Activated naive CD4-positive, alpha-beta T cell treated with anti-CD3 and anti-CD28 coated beads for 36 hours (primary cell): Measurements from ENCODE around the gene MATN1. TPM values are rescaled to one million over a fixed set of nuclear protein-coding genes. Genes with fewer than 3 reads are reported as not detected.
A peak's percentile ranks its signal among the peaks of the same experiment; 100 is the strongest.

Experiments used
- CTCF ChIA-PET: fragments of 350-600 bp; sonication (Branson Sonifier 250); formaldehyde crosslinking; loops from one replicate; lab custom pipeline; 2021; ENCODE audit warnings: antibody characterized with exemption; lab: Charles Lee
- DNase-seq: peaks from one replicate; pipeline ENCODE4 v3.0.0-alpha.2; 2020
- H3K27ac Mint-ChIP-seq: one replicate; pipeline ENCODE4 v1.8.0; 2021; ENCODE audit warnings: mild to moderate bottlenecking, mixed read lengths
- H3K27me3 Mint-ChIP-seq: one replicate; pipeline ENCODE4 v1.8.0; 2021; ENCODE audit warnings: low read depth, mixed read lengths
- H3K36me3 Mint-ChIP-seq: one replicate; pipeline ENCODE4 v1.8.0; 2021; ENCODE audit warnings: low read depth, mixed read lengths
- H3K4me1 Mint-ChIP-seq: one replicate; pipeline ENCODE4 v1.8.0; 2021; ENCODE audit warnings: low read depth, mixed read lengths
- H3K4me3 Mint-ChIP-seq: one replicate; pipeline ENCODE4 v1.8.0; 2021; ENCODE audit warnings: mild to moderate bottlenecking, moderate library complexity, mixed read lengths
- H3K9me3 Mint-ChIP-seq: one replicate; pipeline ENCODE4 v1.8.0; 2021; ENCODE audit warnings: mixed read lengths
- intact Hi-C: fragments of 100-400 bp; cut with micrococcal nuclease; formaldehyde crosslinking; loops from one replicate; pipeline ENCODE4 v1.15.1; 2023
- total RNA-seq, 2 experiments: library from RNA; stranded (reverse); gene quantifications; one replicate each; pipeline ENCODE4 v1.2.3, GENCODE V29; 2021

Gene MATN1
- total RNA-seq, 2 experiments from 2014 or later: 0.36 to 0.37 TPM

DNA sequence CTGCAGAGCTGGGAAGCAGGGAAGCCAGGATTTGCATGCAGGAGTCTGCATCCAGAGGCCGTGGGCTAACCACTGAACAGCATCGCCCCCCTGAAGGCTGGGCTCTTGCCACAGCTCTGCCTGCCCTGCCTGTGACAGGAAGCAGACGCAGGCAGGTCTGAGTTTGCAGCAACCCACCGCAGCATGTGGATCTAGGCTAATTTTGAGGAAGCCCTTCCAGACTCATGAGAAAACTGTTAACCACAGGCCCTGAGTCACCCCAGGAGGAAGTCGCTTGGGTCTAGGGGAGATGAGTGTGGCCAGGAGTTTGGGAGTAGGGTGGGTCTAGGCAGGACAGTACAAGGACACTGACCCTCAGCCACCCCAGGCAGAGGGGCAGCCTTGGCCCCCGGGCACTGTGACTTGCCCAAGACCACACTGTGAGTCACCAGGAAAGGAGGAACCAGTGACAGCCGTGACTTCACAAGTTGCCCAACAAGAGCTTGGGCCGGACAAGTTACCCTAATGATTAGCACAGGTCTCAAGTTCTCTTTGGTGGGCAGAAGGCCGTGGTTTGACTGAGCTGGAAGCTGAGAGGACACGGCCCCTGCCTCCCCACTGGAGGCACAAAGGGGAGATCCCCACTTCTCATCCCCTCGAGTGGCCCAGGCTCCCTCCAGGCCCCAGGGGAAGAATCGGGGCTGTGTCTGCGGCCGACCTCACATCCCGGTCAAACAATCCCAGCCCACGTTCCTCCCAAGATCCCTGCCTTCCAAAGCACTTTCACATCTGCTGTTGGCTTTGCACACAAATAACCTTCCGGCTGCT is 33.4 kb upstream of the MATN1 start:
- Mint-ChIP-seq H3K4me1 (peaks cover 76% of the 10 kb centered on the region), H3K4me3 (peak overlapping the region; percentile 98)

DNA sequence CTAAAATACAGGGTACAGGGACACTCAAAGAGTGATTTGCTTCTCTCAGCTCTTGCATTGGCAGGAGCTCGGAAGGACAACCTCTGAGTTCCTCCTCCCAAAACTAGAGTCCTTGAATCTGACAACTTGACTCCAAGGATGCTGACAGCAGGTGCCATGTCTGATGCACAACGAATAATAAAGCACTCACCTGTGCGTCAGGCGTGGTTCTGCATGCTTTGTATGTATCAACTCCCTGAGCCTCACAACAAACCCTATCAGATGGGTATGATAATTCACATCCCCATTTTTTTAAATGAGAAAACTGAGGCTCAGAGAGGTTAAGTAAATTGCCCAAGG is 32.8 kb upstream of the MATN1 start:
- intact Hi-C loops: loop anchor here (1.0 to 5.0 kb wide), 4 partner anchors 23 to 1176 kb away; partner anchors contain the start of gene PUM1
- peak overlapping the region; percentile 100 for H3K27ac Mint-ChIP-seq
- no peaks in the 10 kb centered on the region for H3K27me3 Mint-ChIP-seq
- no peaks in the 10 kb centered on the region for H3K9me3 Mint-ChIP-seq
- DNase-seq: peak; percentile 40
- peak overlapping the region; percentile 98 for H3K4me3 Mint-ChIP-seq
- CTCF ChIA-PET: interaction anchor here (0.9 to 4.0 kb wide), 5 partner anchors 8 to 37 kb away, joined by 7 to 24 read pairs (median 16); no protein-coding TSS in a partner anchor
- H3K36me3 Mint-ChIP-seq: peaks cover 28% of the 10 kb centered on the region
- H3K4me1 Mint-ChIP-seq: peaks cover 76% of the 10 kb centered on the region

More for the DNA sequence above, 33.4 kb upstream of the MATN1 start:
- Mint-ChIP-seq H3K9me3 (no peaks in the 10 kb centered on the region), H3K27ac (peak overlapping the region; percentile 100), H3K27me3 (no peaks in the 10 kb centered on the region), H3K36me3 (peaks cover 26% of the 10 kb centered on the region)
- peak; percentile 91 for DNase-seq
- intact Hi-C loops: loop anchor here (1.0 to 5.0 kb wide), 4 partner anchors 23 to 1176 kb away; partner anchors contain the start of gene PUM1
- CTCF ChIA-PET: interaction anchor here (0.9 to 4.0 kb wide), 7 partner anchors 9 to 37 kb away, joined by 7 to 24 read pairs (median 15); no protein-coding TSS in a partner anchor

DNA sequence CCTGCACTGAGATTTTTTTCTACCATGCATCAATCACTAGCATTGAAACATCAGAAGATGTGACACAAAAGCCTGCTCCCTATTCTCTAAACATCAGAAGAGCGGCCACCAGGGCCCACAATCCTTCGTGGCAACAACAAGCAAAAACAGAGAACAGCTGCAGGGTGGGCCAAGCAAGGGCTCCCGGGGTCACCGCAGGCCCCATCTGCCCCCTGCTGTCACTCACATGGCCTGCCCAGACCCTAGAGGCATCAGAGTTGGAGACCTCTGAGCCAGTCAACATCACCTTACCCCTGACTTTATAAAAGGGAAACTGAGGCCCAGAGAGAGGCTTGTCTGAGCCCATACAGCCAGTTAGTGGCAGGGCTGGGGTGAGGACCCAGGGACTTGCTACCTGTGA is 32.4 kb upstream of the MATN1 start:
- DNase-seq: no peak
- Mint-ChIP-seq H3K27me3 (no peaks in the 10 kb centered on the region), H3K4me3 (peak overlapping the region; percentile 98), H3K36me3 (peaks cover 29% of the 10 kb centered on the region), H3K9me3 (no peaks in the 10 kb centered on the region), H3K4me1 (peaks cover 76% of the 10 kb centered on the region), H3K27ac (peak overlapping the region; percentile 100)
- CTCF ChIA-PET: interaction anchor here (0.9 to 4.0 kb wide), 3 partner anchors 11 to 36 kb away, joined by 7 to 19 read pairs (median 9); no protein-coding TSS in a partner anchor
- intact Hi-C loops: loop anchor here (1.0 to 5.0 kb wide), 4 partner anchors 24 to 1177 kb away; partner anchors contain the start of gene PUM1

DNA sequence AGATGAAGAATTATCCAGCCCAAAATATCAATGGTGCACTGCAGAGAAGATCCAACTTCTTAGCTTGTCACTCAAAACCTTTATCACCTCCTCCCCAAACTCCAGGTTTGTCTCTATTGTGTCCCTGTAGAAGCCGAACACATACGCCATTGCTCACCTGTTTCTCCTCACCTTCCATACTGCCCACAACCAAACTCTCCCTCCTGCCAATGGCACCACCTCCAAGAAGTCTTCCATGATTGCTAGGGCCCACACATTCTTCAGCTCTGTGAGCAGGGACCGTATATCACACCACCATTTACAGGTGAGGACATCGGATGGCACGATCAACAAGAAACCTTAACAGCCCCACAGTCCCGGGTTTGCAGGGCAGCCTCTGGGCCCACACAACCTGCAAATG is 31.9 kb upstream of the MATN1 start:
- no peaks in the 10 kb centered on the region for H3K9me3 Mint-ChIP-seq
- CTCF ChIA-PET: interaction anchor here (1.1 to 4.0 kb wide), 5 partner anchors 8 to 173 kb away, joined by 3 to 19 read pairs (median 8); no protein-coding TSS in a partner anchor
- intact Hi-C loops: loop anchor here (5.0 kb wide), 2 partner anchors 312 to 1177 kb away; partner anchors contain the start of gene PUM1
- H3K27me3 Mint-ChIP-seq: no peaks in the 10 kb centered on the region
- DNase-seq: no peak
- peak overlapping the region; percentile 98 for H3K4me3 Mint-ChIP-seq
- H3K36me3 Mint-ChIP-seq: peaks cover 29% of the 10 kb centered on the region
- peak overlapping the region; percentile 100 for H3K27ac Mint-ChIP-seq
- peaks cover 76% of the 10 kb centered on the region for H3K4me1 Mint-ChIP-seq

DNA sequence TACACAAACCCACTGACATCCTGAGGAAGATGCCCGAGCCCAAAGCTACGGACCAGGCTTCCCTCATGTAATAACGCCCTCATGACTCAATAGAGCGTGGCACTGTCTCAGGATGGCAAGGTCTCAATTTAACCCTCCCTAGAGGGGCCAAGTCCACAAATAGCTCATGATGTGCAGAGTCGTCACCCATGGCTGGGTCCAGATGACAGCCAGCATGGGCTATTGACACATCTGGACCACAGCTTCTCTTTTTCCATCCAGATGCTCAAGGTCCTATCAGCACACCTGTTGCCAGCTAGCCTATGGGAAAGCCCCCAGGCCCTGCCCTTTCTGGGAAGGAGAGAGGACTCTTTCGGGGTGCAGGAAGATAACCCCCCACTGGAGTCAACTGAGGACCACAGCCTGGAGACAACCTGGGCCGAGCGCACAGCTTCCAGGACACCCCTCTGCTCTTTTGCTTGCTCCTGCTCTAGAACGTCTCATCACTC is 31.3 kb upstream of the MATN1 start:
- peak; percentile 67 for DNase-seq
- H3K36me3 Mint-ChIP-seq: peaks cover 30% of the 10 kb centered on the region
- H3K9me3 Mint-ChIP-seq: no peaks in the 10 kb centered on the region
- intact Hi-C loops: loop anchor here (1.0 to 5.0 kb wide), 4 partner anchors 11 to 1178 kb away; partner anchors contain the start of gene PUM1
- peak overlapping the region; percentile 98 for H3K4me3 Mint-ChIP-seq
- no peaks in the 10 kb centered on the region for H3K27me3 Mint-ChIP-seq
- CTCF ChIA-PET: interaction anchor here (1.0 to 4.0 kb wide), 7 partner anchors 9 to 174 kb away, joined by 3 to 19 read pairs (median 8); no protein-coding TSS in a partner anchor
- peaks cover 76% of the 10 kb centered on the region for H3K4me1 Mint-ChIP-seq
- peak overlapping the region; percentile 100 for H3K27ac Mint-ChIP-seq

DNA sequence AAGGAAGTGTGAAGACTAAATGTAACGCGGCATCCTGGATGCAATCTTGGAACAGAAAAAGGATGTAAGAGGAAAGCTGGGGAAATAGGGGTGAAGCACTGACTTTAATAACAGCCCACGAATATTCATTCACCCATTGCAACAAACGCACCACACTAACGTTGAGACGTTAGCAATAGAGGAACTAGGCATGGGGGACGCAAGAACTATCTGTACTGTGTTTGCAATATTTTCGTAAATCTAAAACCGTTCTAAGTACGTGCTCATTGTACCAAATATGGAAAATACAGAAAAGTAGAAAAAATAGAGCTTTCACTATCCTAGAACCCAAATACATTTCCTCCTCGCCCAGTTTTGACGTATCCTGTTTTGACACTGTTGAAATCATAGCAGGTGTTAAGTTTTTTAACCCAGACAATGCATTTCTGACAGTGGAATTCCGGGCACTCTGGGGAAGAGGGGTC is 30.3 kb upstream of the MATN1 start:
- Mint-ChIP-seq H3K36me3 (peaks cover 40% of the 10 kb centered on the region), H3K4me3 (peak overlapping the region; percentile 98), H3K9me3 (no peaks in the 10 kb centered on the region), H3K4me1 (peaks cover 76% of the 10 kb centered on the region), H3K27me3 (no peaks in the 10 kb centered on the region), H3K27ac (peak overlapping the region; percentile 100)
- CTCF ChIA-PET: interaction anchor here (1.2 to 4.0 kb wide), 3 partner anchors 15 to 175 kb away, joined by 4 to 19 read pairs (median 8); no protein-coding TSS in a partner anchor
- intact Hi-C loops: loop anchor here (1.0 to 5.0 kb wide), 2 partner anchors 10 to 259 kb away; no protein-coding TSS in a partner anchor
- DNase-seq: no peak

DNA sequence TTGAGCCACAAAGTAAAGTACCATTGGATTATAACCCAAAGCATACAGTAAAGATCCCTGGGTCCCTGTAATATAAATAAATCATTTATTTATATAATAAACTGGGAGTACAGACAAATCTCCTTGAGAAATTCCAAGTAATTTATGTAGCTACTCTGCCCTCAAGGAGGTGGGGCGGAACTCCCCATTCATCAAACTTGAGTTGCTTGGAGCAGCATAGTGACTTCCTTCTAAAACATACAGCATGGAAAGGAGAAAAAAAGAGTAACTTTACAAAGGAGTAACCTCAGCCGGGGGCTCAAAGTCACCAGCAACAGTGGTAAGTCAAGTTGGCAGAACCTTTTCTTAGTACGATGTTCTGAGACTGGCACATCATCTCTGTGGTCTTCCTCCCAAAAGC is 29.7 kb upstream of the MATN1 start:
- no peaks in the 10 kb centered on the region for H3K9me3 Mint-ChIP-seq
- H3K27me3 Mint-ChIP-seq: no peaks in the 10 kb centered on the region
- intact Hi-C loops: loop anchor here (5.0 kb wide), 1 partner anchor 259 kb away; no protein-coding TSS in a partner anchor
- CTCF ChIA-PET: interaction anchor here (1.2 to 4.0 kb wide), 5 partner anchors 9 to 176 kb away, joined by 6 to 19 read pairs (median 6); no protein-coding TSS in a partner anchor
- H3K4me1 Mint-ChIP-seq: peaks cover 76% of the 10 kb centered on the region
- peak overlapping the region; percentile 100 for H3K27ac Mint-ChIP-seq
- DNase-seq: no peak
- peak overlapping the region; percentile 98 for H3K4me3 Mint-ChIP-seq
- peaks cover 46% of the 10 kb centered on the region for H3K36me3 Mint-ChIP-seq

DNA sequence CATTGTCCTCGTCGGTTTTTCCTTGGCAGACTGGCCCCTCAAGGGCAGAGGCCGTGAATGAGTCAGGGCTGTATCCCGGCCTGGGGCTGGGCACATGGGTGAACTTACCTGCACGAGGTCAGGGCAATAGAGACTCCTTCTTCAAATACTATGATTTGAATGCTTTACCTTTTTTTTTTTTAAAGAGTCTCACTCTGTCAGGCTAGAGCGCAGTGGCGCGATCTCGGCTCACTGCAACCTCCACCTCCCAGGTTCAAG is 29.2 kb upstream of the MATN1 start:
- intact Hi-C loops: loop anchor here (5.0 kb wide), 1 partner anchor 260 kb away; no protein-coding TSS in a partner anchor
- no peaks in the 10 kb centered on the region for H3K9me3 Mint-ChIP-seq
- peak overlapping the region; percentile 100 for H3K27ac Mint-ChIP-seq

DNA sequence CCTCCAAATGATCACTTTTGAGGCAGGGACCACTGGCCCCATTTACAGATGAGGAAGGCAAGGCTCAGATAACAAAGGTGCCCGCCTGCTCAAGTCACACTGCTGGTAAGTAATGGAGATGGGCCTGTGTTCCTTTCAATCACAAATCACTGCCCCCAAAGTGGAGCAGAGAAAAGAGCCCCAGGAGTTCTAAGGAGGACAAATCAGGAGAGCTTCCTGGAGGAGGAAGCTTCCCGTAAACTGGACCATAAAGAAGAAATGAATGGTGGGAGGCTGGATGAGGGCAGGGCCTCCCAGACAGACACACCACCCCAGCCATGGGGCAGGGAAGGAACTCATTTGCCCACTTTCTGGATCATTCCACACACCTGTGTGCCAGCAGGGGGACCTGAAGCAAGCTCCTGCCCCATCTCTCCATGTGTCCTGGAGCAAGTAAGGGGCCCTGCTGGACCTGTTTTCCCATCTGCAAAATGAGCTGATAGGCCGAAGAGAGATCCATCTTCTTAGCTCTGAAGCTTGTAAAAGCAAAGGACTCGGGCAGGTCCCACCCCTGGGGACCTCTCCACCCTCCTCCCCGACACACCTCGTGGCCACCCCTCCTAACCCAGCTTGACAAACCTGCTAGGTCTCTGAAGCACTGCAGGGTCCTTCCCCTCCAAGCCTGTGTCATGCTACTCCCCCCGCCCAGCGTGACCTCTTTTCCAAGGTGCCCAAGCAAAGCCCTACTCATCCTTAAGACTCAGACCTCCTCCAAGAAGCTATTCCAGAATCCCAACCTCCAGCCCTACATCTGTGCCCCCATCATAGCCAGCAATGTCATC is 28.7 kb upstream of the MATN1 start:
- intact Hi-C loops: loop anchor here (5.0 kb wide), 1 partner anchor 260 kb away; no protein-coding TSS in a partner anchor
- CTCF ChIA-PET: interaction anchor here (0.6 to 3.0 kb wide), 6 partner anchors 8 to 50 kb away, joined by 3 to 16 read pairs (median 6); no protein-coding TSS in a partner anchor
- Mint-ChIP-seq H3K4me3 (peak overlapping the region; percentile 64), H3K27ac (peak overlapping the region; percentile 100), H3K36me3 (peaks cover 53% of the 10 kb centered on the region), H3K4me1 (peaks cover 81% of the 10 kb centered on the region), H3K9me3 (no peaks in the 10 kb centered on the region), H3K27me3 (no peaks in the 10 kb centered on the region)
- DNase-seq: peak; percentile 39

More for the DNA sequence above, 29.2 kb upstream of the MATN1 start:
- peaks cover 77% of the 10 kb centered on the region for H3K4me1 Mint-ChIP-seq
- peaks cover 50% of the 10 kb centered on the region for H3K36me3 Mint-ChIP-seq
- DNase-seq: no peak
- peak overlapping the region; percentile 64 for H3K4me3 Mint-ChIP-seq
- H3K27me3 Mint-ChIP-seq: no peaks in the 10 kb centered on the region
- CTCF ChIA-PET: interaction anchor here (0.6 to 4.0 kb wide), 7 partner anchors 8 to 49 kb away, joined by 3 to 19 read pairs (median 6); no protein-coding TSS in a partner anchor

DNA sequence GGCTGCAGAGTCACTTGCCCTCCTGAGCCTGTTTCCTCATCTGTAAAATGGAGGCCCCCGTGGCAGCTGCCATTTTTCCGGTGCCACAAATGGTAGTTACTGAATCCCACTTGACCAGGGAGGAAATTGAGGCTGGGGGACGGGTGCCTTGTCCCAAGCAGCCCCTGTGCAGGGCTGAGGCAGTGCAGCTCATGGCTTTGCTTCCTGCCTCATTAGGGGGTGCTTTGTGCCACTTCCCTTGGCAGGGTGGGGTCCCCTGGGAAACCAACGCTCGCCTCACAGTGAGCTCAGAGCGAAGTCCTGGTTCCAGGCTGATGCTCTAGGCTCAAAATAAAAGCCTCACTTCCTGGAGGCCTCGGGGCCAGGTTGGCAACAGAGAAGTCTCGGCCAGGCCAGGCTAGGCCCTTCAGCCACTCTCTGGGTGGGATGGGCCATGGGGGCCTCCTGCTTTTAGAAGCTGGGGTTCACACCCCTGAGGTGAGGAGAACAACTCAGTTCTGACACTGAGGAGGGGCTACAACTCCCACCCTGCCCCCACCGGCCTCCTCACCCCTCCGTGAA is 27.4 kb upstream of the MATN1 start:
- Mint-ChIP-seq H3K4me1 (peaks cover 93% of the 10 kb centered on the region), H3K4me3 (peak overlapping the region; percentile 82), H3K27ac (peak overlapping the region; percentile 100), H3K9me3 (no peaks in the 10 kb centered on the region), H3K36me3 (peaks cover 56% of the 10 kb centered on the region), H3K27me3 (no peaks in the 10 kb centered on the region)
- peak; percentile 62 for DNase-seq
- CTCF ChIA-PET: interaction anchor here (1.0 to 5.2 kb wide), 4 partner anchors 28 to 51 kb away, joined by 4 to 25 read pairs (median 11); no protein-coding TSS in a partner anchor
- intact Hi-C loops: loop anchor here (5.0 kb wide), 1 partner anchor 261 kb away; no protein-coding TSS in a partner anchor
